DMS79 treated with DMSO at 0.1 percent for 48 hours (cell line): ENCODE measurements around the gene ANKRD28.
A peak's percentile ranks its signal among the peaks of the same experiment; 100 is the strongest.
"Not testable (repeated sequence)": the region's sequence is repeated elsewhere in the genome, so short reads cannot be mapped to it uniquely, and the experiment has no call there.

ENCODE experiments used
- DNase-seq: peaks from one replicate; lab custom pipeline; 2025; lab: John Stamatoyannopoulos, UW

ANKRD28 gene

GRCh38 chr3:15797642-15798303, at the start of gene ANKRD28:
TSS of gene ANKRD28 (minus strand) at chr3:15797979. CDS start at chr3:15796521, 1,458 bp downstream.
- no peak for DNase-seq

- no peak for DNase-seq
These were observed 49.5 kb upstream of the ANKRD28 start for GRCh38 chr3:15847239-15847638.

- DNase-seq: no peak
These were observed 48.8 kb upstream of the ANKRD28 start for GRCh38 chr3:15846606-15847005.

DNA sequence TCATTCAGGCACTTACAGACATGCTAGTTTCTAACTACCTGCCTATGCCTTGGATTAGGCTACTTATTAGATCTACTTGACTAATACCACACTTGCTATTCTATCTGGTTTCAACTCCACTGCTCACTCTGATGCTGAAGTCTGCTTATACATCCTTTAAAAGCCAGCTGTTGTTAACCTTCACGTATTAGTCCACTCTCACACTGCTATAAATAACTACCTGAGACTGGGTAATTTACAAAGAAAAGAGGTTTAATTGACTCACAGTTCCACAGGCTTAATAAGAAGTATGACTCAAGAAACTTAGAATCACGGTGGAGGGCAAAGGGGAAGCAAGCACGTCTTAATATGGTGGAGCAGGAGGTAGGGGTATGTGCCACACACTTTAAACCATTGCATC, 47.7 kb upstream of the ANKRD28 start:
- DNase-seq: no peak

- DNase-seq: no peak
These were observed 47.1 kb upstream of the ANKRD28 start for GRCh38 chr3:15844889-15845288.

- not testable (repeated sequence) for DNase-seq
These were observed 43.6 kb upstream of the ANKRD28 start for GRCh38 chr3:15841091-15841973.

DNA sequence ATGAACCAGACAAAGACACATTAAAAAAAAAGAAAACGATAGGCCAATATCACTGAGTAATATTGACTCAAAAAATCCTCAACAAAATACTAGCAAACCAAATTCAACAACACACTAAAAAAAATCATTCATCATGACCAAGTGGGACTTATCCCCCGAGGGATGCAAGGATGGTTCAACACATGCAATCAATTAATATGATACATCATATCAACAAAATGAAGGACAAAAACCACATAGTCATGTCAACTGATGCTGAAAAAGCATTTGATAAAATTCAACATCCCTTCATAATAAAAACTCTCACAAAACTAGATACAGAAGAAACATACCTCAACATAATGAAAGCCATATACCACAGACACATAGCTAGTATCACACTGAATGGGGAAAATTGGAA, 41.8 kb upstream of the ANKRD28 start:
- no peak for DNase-seq

DNA sequence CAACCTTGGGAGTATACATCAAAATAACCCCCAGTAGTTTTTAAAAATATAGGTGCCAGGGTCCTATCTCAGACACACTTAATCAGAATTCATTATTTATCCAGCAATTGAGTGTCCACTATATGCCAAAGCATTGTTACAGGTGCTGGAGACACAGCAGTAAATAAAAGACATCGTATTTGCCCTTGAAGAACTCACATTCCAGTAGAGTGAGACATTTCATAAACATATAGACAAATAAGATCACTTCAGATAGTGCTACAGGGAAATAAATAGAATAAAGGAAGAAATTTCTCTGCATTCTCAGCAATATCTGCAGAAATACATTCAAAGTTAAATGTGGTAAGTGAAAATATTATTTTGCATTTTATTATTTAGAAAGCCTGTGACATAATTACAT, 34.1 kb upstream of the ANKRD28 start:
- no peak for DNase-seq

DNA sequence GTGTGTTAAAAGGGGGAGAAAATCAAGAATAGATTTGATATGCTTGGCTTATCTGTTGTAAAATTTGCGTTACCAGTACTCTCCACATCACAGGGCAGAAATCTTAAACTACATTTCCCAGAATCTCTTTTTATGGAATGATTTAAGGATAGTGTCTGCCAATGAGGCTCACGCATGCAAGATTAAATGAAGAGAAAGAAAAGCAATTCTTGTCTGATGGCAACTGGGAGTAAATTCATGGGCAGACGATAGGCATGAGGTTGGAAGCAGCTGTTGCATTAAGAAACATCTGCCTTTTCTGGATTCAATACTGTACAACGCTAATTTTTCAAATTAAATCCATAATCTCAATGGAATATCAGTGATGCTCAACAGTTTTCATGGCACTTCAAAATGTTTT, 27.2 kb upstream of the ANKRD28 start:
- no peak for DNase-seq

- DNase-seq: no peak
These were observed 25.3 kb upstream of the ANKRD28 start for GRCh38 chr3:15823092-15823491.

DNA sequence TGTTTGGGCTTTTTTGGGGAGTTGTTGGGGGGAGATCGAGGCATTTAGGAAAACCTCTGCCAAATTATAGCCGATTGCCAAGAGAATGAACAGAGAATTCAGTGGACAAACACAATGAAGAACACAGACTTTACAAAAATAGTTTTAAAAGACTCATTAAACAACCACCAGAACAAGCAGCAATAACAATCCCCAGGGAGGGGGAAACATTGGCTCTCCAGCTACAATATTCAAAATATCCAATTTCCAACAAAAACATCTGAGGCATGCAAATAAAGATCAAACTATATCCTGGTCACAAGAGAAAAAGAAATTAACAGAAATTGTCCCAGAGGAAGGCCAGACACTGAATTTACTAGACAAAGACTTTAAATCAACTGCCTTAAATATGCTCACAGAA, 24.5 kb upstream of the ANKRD28 start:
- DNase-seq: no peak

GRCh38 chr3:15820911-15821310, 23.1 kb upstream of the ANKRD28 start:
- no peak for DNase-seq

DNA sequence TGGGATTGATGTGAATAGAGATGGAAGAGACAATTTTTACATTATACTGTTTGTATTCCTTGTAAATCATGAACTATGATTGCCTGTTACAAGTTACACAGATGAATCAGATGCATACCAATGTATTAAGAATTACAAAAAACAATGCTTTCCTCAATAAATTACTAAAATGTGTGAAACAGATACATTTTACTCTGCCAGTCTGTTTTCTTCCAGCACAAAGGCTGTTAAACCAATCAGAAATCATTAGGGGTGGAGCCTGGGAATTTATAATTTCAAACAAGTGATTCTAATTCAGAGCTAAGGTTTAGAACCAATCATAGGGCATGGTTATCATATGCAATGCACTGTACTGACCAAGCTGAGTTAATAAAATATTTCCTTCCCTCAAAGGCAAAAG, 21.8 kb upstream of the ANKRD28 start:
- DNase-seq: no peak

GRCh38 chr3:15819043-15819442, 21.3 kb upstream of the ANKRD28 start:
- DNase-seq: no peak

GRCh38 chr3:15815696-15816095, 17.9 kb upstream of the ANKRD28 start:
- peak; percentile 6 for DNase-seq

DNA sequence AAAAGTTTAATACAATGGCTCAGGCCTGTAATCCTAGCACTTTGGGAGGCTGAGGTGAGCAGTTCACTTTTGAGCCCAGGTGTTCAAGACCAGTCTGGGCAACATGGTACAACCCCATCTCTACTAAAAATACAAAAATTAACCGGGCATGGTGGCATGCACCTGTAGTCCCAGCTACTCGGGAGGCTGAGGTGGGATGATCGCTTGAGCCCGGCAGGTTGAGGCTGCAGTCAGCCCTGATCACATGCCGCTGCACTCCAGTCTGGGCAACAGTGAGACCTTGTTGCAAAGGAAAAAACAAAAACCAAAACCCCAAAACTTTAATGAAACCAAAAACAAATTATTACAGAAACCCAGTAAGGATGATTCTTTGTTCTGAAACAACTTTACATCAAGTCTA, 15.3 kb upstream of the ANKRD28 start:
- DNase-seq: not testable (repeated sequence)

GRCh38 chr3:15812183-15812582, 14.4 kb upstream of the ANKRD28 start:
- DNase-seq: no peak

- no peak for DNase-seq
These were observed 12.9 kb upstream of the ANKRD28 start for GRCh38 chr3:15810702-15811101.

GRCh38 chr3:15809313-15809712, 11.5 kb upstream of the ANKRD28 start:
- DNase-seq: no peak

DNA sequence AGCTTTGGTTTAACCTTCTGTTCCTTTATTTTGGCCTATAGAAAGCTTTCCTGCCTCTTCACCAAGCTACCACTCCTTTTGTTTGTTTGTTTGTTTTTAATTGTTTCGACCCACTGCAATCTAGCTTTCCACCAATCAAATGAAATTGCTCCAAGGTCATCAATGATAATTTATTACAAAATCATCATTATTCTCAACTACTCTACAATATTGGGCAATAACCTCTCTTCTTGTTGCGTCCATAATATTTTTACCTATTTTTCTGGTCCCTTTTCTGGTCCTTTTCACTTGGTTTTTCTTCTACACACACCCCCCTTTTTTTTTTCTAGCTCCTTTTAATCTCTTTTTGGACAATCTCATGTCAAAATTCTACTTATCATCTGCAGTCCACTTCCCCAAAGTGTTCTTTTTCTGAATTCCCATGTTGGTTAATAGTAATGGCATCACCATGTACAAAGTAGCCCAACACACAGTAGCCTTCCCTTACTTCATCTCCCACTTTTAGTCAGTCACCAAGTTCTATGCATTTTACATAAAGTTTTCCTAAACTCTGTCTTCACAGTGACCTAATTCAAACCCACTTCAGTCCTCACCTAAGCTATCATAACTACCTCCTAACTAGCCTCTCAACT, 11.0 kb upstream of the ANKRD28 start:
- no peak for DNase-seq

DNA sequence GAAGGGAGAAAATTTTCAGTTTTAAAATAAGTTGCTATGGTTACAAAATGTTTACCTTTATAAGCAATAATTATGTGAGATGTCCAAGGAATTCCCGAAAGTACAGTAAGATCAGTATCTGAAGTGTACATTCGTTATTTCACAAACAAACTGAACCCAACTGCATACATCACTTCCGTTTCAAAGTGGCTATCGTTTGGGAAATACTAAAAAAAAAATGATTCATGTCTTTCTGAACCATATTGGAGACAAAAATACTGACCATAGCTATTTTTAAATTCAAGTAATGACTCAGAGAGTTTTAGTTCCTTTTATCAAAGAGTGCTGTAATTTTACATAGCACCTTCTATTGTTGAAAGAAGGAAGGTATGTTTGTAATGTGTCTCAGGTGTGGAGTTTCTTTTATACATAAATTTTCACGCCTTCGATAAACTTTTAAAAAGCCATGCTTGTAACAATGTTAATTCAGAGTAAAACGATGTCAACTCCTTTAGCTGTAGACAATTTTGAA, 8.0 kb upstream of the ANKRD28 start:
- DNase-seq: no peak

DNA sequence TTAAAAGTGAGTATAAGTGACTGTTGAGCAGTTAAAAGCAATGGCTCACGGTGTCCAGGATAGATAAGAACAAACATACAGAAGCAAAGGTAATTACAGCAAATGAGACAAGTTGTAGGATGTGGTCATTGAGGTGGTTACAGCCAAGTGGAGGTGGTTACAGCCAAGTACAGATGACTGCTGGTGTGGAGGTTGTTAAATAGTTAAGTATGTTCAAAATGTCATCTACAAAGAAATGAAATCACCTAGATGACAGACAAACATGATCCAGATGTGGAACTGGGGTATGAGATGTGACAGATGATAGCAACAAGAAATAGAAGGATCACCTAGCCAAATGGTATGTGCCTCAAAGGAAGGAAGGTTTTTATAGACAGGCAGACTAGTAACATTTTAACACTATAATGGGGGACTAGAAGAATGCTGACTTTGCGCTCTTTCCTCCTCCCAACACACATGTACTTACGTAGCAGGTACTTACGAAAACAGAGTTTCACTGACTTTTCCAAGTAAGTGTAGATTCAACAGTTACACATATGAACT, 6.8 kb upstream of the ANKRD28 start:
- DNase-seq: no peak
